HG03103 (cell line): ENCODE data around the gene PTMA.
"Not testable (repeated sequence)": the region's sequence is repeated elsewhere in the genome, so short reads cannot be mapped to it uniquely, and the experiment has no call there.

ENCODE experiments used
- ATAC-seq: cut with Tn5 transposase; IDR thresholded peaks from one replicate; pipeline ENCODE4 v1.9.1; 2021; ENCODE audit warnings: low read depth; ENCODE audit not compliant: unreplicated experiment

The PTMA gene

DNA sequence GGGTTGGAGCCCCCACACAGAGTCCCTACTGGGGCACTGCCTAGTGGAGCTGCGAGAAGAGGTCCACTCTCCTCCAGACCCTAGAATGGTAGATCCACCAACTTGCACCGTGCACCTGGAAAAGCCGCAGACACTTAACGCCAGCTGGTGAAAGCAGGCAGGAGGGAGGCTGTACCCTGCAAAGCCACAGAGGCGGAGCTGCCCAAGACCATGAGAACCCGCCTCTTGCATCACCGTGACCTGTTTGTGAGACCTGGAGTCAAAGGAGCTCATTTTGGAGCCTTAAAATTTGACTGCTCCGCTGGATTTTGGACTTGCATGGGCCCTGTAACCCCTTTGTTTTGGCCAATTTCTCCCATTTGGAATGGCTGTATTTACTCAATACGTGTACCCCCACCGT lies 40.7 kb downstream of the PTMA start:
- ATAC-seq = not testable (repeated sequence)

DNA sequence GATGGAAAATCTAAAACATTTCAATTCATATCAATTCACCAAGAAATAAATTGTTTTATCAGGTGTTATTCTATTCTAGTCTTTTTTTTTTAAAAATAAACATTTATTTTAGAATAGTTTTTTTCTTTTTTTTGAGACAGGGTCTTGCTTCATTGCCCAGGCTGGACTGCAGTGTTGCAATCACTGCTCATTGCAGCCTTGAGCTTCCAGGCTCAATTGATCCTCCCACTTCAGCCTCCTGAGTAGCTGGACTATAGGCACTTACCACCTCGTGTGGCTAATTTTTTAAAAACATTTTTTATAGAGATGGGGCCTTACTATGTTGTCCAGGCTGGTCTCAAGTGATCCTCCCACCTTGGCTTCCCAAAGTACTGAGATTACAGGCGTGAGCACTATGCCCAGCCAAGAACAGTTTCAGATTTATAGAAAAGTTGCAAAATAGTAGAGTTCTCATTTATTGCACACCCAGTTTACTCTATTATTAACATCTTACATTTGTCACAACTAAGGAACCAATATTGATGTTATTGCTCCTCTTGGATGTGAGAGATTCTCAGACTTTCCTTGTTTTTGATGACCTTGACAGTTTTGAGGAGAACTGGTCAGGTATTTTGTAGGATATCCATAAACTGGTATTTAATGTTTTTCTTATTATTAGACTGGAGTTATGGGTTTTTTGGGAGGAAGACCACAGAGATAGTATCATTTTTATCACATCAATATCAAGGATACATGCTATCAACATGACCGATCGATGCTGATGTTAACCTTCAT lies 42.9 kb downstream of the PTMA start:
- ATAC-seq = no peak

DNA sequence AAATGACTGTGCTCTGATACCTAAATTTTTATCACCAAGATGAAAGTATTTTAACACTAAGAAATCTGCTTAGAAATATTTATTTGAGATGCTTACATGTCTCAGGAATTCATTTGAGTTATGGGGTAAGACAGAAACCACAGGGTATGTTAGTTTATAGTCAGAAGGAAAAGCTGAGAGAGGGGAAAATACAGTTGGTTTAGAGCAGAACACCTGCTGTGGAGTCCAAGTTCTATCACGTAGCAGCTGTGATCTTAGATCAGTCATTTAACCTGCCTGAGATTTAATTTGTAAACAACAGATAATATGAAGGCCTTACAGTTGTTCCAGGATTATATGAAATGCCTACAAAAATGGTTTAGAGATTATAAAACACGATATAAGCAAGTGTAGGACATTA lies 43.7 kb downstream of the PTMA start:
- no peak for ATAC-seq

DNA sequence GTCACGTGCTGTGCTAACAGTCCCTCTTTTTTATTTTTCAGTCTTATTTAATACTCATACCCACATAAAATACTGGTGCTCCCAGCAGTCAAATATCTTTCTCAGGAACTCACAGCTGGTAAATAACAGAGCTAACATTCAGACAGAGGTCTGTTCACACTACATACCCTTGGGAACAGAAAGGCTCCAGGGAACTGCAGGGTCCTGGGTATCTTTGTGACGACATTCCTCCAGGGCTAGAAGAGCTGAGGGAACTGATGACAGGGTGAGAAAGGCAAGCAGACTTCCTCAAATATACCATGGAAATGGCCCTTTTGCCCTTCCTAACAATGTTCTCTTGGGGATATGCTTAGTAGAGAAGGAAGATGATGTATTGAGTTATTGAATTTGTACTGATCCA lies 53.4 kb downstream of the PTMA start:
- no peak for ATAC-seq
